Karpas-422 (cell line): ENCODE data around the gene TCF7L1. TPM values are rescaled to one million over a fixed set of nuclear protein-coding genes. Genes with fewer than 3 reads are reported as not detected.
"Not testable (repeated sequence)": the region's sequence is repeated elsewhere in the genome, so short reads cannot be mapped to it uniquely, and the experiment has no call there.

Experiments used
- DNase-seq: peaks from one replicate; pipeline ENCODE4 v3.0.0-alpha.2; 2015
- H2AFZ ChIP-seq: fragments of 200-600 bp; sonication (generic); 2 replicates; pipeline ENCODE4 v1.6.1; 2014; ENCODE audit warnings: antibody characterized with exemption, low read length, mixed read lengths
- H3K27ac ChIP-seq: fragments of 200-600 bp; sonication (generic); 2 replicates; pipeline ENCODE4 v1.5.1; 2014; ENCODE audit warnings: mild to moderate bottlenecking, low read length, moderate library complexity
- H3K27me3 ChIP-seq: fragments of 200-600 bp; sonication (generic); 2 replicates; pipeline ENCODE4 v1.6.1; 2014; ENCODE audit warnings: low read length, mixed read lengths
- H3K36me3 ChIP-seq: fragments of 200-600 bp; sonication (generic); 2 replicates; pipeline ENCODE4 v1.6.1; 2014; ENCODE audit warnings: low read length, mixed read lengths; ENCODE audit not compliant: insufficient read depth
- H3K4me1 ChIP-seq: fragments of 200-600 bp; sonication (generic); 2 replicates; pipeline ENCODE4 v1.6.1; 2014; ENCODE audit warnings: mild to moderate bottlenecking, low read length, mixed read lengths
- H3K4me2 ChIP-seq: fragments of 200-600 bp; sonication (generic); 2 replicates; pipeline ENCODE4 v1.6.1; 2014; ENCODE audit warnings: low read length, low read depth, mild to moderate bottlenecking; ENCODE audit not compliant: poor library complexity, severe bottlenecking
- H3K4me3 ChIP-seq: fragments of 200-600 bp; sonication (generic); 2 replicates; pipeline ENCODE4 v1.5.1; 2014; ENCODE audit warnings: mild to moderate bottlenecking, antibody characterized with exemption, low read length, mixed read lengths
- H3K79me2 ChIP-seq: fragments of 200-600 bp; sonication (generic); 2 replicates; pipeline ENCODE4 v1.6.1; 2014; ENCODE audit warnings: mild to moderate bottlenecking, low read length, mixed read lengths
- H3K9ac ChIP-seq: fragments of 200-600 bp; sonication (generic); 2 replicates; pipeline ENCODE4 v1.6.0; 2014; ENCODE audit warnings: low read length
- H3K9me2 ChIP-seq: fragments of 200-600 bp; sonication (generic), shearing (Covaris generic); replicated peaks from 2 replicates; pipeline ENCODE4 v1.6.0; 2014; ENCODE audit warnings: mild to moderate bottlenecking, low read length, moderate library complexity; ENCODE audit not compliant: insufficient read depth
- H3K9me3 ChIP-seq: fragments of 300-700, 200-600 bp; sonication (generic); 2 replicates; pipeline ENCODE4 v1.6.1; 2014; ENCODE audit warnings: low read length, mixed read lengths
- H4K20me1 ChIP-seq: fragments of 200-600 bp; sonication (generic); 2 replicates; pipeline ENCODE4 v1.6.1; 2014; ENCODE audit warnings: mild to moderate bottlenecking, antibody characterized with exemption, low read length, low read depth; ENCODE audit not compliant: insufficient read depth
- total RNA-seq: library from RNA; depleted of rRNA; stranded (reverse); fragments of >200 nt; shearing (Covaris generic); gene quantifications from 2 replicates; pipeline ENCODE4 v1.2.3, GENCODE V29; 2014; ENCODE audit warnings: low replicate concordance

The TCF7L1 gene
- total RNA-seq, 1 experiment from 2014 or later, result not detected

- Histone ChIP-seq H4K20me1 (peaks cover 68% of the 10 kb centered on the region), H3K4me1 (peaks cover 47% of the 10 kb centered on the region), H3K9me3 (no peaks in the 10 kb centered on the region), H3K36me3 (peaks cover 63% of the 10 kb centered on the region), H3K9ac (peak overlapping the region; percentile 91), H3K9me2 (no peaks in the 10 kb centered on the region), H3K79me2 (peaks cover 78% of the 10 kb centered on the region), H3K4me3 (peak overlapping the region; percentile 87), H2AFZ (no peak overlapping the region), H3K27ac (no peak overlapping the region), H3K4me2 (peak overlapping the region; percentile 97), H3K27me3 (no peaks in the 10 kb centered on the region)
- DNase-seq, result no peak
Observed at GRCh38 chr2:85324639-85325465, 191.7 kb downstream of the TCF7L1 start.

- H3K9ac ChIP-seq, result peak overlapping the region; percentile 91
- no peaks in the 10 kb centered on the region for H3K9me3 ChIP-seq
- peaks cover 62% of the 10 kb centered on the region for H4K20me1 ChIP-seq
- peak overlapping the region; percentile 87 for H3K4me3 ChIP-seq
- peaks cover 57% of the 10 kb centered on the region for H3K36me3 ChIP-seq
- no peaks in the 10 kb centered on the region for H3K27me3 ChIP-seq
- H3K27ac ChIP-seq, result no peak overlapping the region
- H3K9me2 ChIP-seq, result no peaks in the 10 kb centered on the region
- DNase-seq, result no peak
- H3K4me2 ChIP-seq, result peak overlapping the region; percentile 97
- peaks cover 72% of the 10 kb centered on the region for H3K79me2 ChIP-seq
- no peak overlapping the region for H2AFZ ChIP-seq
- H3K4me1 ChIP-seq, result peaks cover 47% of the 10 kb centered on the region
Observed at GRCh38 chr2:85325466-85325811, 192.2 kb downstream of the TCF7L1 start.

- H3K4me1 ChIP-seq, result peaks cover 52% of the 10 kb centered on the region
- no peaks in the 10 kb centered on the region for H3K9me2 ChIP-seq
- peak overlapping the region; percentile 82 for H3K27ac ChIP-seq
- H3K9me3 ChIP-seq, result no peaks in the 10 kb centered on the region
- DNase-seq, result peak; percentile 86
- H2AFZ ChIP-seq, result no peak overlapping the region
- H3K27me3 ChIP-seq, result no peaks in the 10 kb centered on the region
- H3K4me2 ChIP-seq, result peak overlapping the region; percentile 97
- H3K4me3 ChIP-seq, result peak overlapping the region; percentile 87
- peak overlapping the region; percentile 91 for H3K9ac ChIP-seq
- peaks cover 51% of the 10 kb centered on the region for H4K20me1 ChIP-seq
- peaks cover 60% of the 10 kb centered on the region for H3K79me2 ChIP-seq
- peaks cover 46% of the 10 kb centered on the region for H3K36me3 ChIP-seq
Observed at GRCh38 chr2:85326406-85327159, 193.4 kb downstream of the TCF7L1 start.

GRCh38 chr2:85327160-85327821 is 194.1 kb downstream of the TCF7L1 start:
- no peaks in the 10 kb centered on the region for H3K27me3 ChIP-seq
- H3K9me3 ChIP-seq, result no peaks in the 10 kb centered on the region
- no peak overlapping the region for H2AFZ ChIP-seq
- no peaks in the 10 kb centered on the region for H3K9me2 ChIP-seq
- peaks cover 48% of the 10 kb centered on the region for H3K4me1 ChIP-seq
- peak overlapping the region; percentile 87 for H3K4me3 ChIP-seq
- H3K27ac ChIP-seq, result peak overlapping the region; percentile 82
- H4K20me1 ChIP-seq, result peaks cover 44% of the 10 kb centered on the region
- peak overlapping the region; percentile 91 for H3K9ac ChIP-seq
- peaks cover 53% of the 10 kb centered on the region for H3K79me2 ChIP-seq
- DNase-seq, result peak; percentile 90
- H3K4me2 ChIP-seq, result peak overlapping the region; percentile 97
- peaks cover 39% of the 10 kb centered on the region for H3K36me3 ChIP-seq

DNA sequence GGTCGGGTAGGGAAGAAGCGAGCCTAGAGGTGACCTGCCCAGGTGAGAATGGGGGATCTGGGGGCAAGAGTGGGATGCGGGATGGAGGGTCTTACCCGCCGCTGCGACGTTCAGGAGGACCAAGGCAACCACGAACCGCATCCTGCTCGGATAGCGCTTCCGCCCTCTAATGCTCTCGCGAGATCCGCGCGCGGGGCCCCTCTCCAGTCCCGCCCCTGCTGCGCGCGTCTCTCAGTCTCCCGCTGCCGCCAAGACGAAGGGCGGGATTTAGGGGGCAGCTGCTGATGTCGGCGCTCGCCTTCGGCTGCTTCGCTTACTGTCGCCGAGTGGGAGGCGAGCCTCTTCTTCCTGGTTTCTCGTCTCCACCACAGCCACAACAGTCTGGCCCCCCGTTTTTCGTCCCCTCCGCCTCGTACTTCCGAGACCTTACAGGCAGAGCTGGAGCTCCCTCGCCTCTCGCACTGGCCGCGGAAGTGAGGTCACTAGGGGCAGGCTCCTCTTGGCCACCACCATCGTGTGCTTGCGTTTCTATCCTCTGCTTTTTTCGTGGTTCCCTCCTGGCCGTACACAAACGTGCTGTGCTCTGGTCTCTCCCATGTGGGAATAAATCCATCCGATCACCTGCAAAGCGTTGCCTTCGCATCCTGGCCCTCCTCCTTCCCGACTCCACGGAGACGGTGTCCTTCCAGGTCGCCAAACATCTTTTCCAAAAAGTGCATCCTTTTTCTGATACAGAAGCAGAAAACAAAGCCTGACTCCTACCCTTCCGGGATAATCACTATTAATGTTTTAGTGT is 194.8 kb downstream of the TCF7L1 start, which contains the start of gene TGOLN2:
TGOLN2 (minus strand) TSS at position 168 of the 796 bp plus-strand sequence; CDS start at position 141, 27 bp downstream.
- 0 out of 2 replicates have a peak within 1 kb of the TSS, but pooled peaks have one; percentile 46 for H2AFZ ChIP-seq
- H3K4me3 ChIP-seq, result peak within 1 kb of the TSS; percentile 87
- H3K79me2 ChIP-seq, result peaks cover 46% of the 10 kb centered on the region

DNA sequence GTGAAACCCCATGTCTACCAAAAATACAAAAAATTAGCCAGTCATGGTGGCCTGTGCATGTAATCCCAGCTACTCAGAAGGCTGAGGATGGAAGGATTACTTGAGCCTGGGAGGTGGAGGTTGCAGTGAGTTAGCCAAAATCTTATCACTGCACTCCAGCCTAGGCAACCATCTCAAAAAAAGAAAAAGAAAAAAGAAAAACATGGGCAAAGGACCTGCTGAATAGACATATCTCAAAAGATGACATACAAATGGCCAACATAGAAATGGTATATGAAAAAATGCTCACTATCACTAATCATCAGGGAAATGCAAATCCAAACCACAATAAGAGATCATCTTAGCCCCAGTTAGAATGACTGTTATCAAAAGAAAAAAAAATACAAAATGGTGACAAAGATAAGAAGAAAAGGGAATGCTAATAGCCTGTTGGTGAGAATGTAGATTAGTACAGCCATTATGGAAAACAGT is 196.0 kb downstream of the TCF7L1 start:
- H3K4me1 ChIP-seq, result peaks cover 39% of the 10 kb centered on the region
- no peak overlapping the region for H2AFZ ChIP-seq
- H3K9me3 ChIP-seq, result no peaks in the 10 kb centered on the region
- H3K79me2 ChIP-seq, result peaks cover 35% of the 10 kb centered on the region
- H3K4me3 ChIP-seq, result peak overlapping the region; percentile 87
- H3K27ac ChIP-seq, result no peak overlapping the region; the same call in 1 of the 2 replicates
- no peak for DNase-seq
- no peaks in the 10 kb centered on the region for H3K27me3 ChIP-seq
- H4K20me1 ChIP-seq, result peaks cover 30% of the 10 kb centered on the region
- H3K4me2 ChIP-seq, result peak overlapping the region; percentile 97
- H3K36me3 ChIP-seq, result peaks cover 24% of the 10 kb centered on the region
- peak overlapping the region; percentile 91 for H3K9ac ChIP-seq
- H3K9me2 ChIP-seq, result no peaks in the 10 kb centered on the region

More for the DNA sequence above, 194.8 kb downstream of the TCF7L1 start, which contains the start of gene TGOLN2:
- peak within 1 kb of the TSS; percentile 97 for H3K4me2 ChIP-seq
- H3K9ac ChIP-seq, result peak within 1 kb of the TSS; percentile 91
- H4K20me1 ChIP-seq, result peaks cover 38% of the 10 kb centered on the region
- peaks cover 32% of the 10 kb centered on the region for H3K36me3 ChIP-seq
- no peaks in the 10 kb centered on the region for H3K9me2 ChIP-seq
- peak within 1 kb of the TSS; percentile 82 for H3K27ac ChIP-seq
- no peaks in the 10 kb centered on the region for H3K9me3 ChIP-seq
- DNase-seq, result peak; percentile 99
- peaks cover 43% of the 10 kb centered on the region for H3K4me1 ChIP-seq
- H3K27me3 ChIP-seq, result no peaks in the 10 kb centered on the region

DNA sequence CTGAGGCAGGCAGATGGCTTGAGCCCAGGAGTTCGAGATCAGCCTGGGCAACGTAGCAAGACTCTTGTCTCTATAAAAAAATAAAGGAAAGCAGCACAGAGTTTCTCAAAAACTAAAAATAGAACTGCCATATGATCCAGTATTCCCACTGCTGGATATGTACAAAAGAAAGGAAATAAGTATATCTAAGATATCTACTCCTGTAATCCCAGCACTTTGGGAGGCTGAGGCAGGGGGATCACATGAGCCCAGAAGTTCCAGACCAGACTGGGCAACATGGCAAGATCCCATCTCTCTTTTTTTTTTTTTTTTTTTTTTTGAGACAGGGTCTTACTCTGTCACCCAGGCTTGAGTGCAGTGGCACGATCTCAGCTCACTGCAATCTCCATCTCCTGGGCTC is 196.5 kb downstream of the TCF7L1 start:
- peaks cover 30% of the 10 kb centered on the region for H3K79me2 ChIP-seq
- not testable (repeated sequence) for H3K9ac ChIP-seq, H3K9me3 ChIP-seq, H3K27ac ChIP-seq, H3K9me2 ChIP-seq, H3K27me3 ChIP-seq, DNase-seq, H2AFZ ChIP-seq, H3K4me3 ChIP-seq
- H4K20me1 ChIP-seq, result peaks cover 25% of the 10 kb centered on the region
- peaks cover 36% of the 10 kb centered on the region for H3K4me1 ChIP-seq
- H3K36me3 ChIP-seq, result peaks cover 19% of the 10 kb centered on the region
- H3K4me2 ChIP-seq, result peak overlapping the region; percentile 97
